Activated naive CD8-positive, alpha-beta T cell treated with anti-CD3 and anti-CD28 coated beads for 36 hours (primary cell): Measurements from ENCODE around the gene ARNT2. TPM values are rescaled to one million over a fixed set of nuclear protein-coding genes. Genes with fewer than 3 reads are reported as not detected.

Experiments
- DNase-seq: peaks from one replicate; pipeline ENCODE4 v3.0.0; 2021
- H3K27ac Mint-ChIP-seq: one replicate; pipeline ENCODE4 v1.8.0; 2022; ENCODE audit warnings: mild to moderate bottlenecking, moderate library complexity, mixed read lengths
- H3K27me3 Mint-ChIP-seq: one replicate; pipeline ENCODE4 v1.8.0; 2022; ENCODE audit warnings: mild to moderate bottlenecking, mixed read lengths
- H3K36me3 Mint-ChIP-seq: one replicate; pipeline ENCODE4 v1.8.0; 2021; ENCODE audit warnings: mild to moderate bottlenecking, mixed read lengths
- H3K4me1 Mint-ChIP-seq: one replicate; pipeline ENCODE4 v1.8.0; 2021; ENCODE audit warnings: mixed read lengths
- H3K4me3 Mint-ChIP-seq: one replicate; pipeline ENCODE4 v1.8.0; 2022; ENCODE audit warnings: mild to moderate bottlenecking, moderate library complexity, mixed read lengths
- H3K9me3 Mint-ChIP-seq: one replicate; pipeline ENCODE4 v1.8.0; 2022; ENCODE audit warnings: mixed read lengths
- total RNA-seq, 2 experiments: library from RNA; stranded (reverse); gene quantifications; one replicate each; pipeline ENCODE4 v1.2.3, GENCODE V29; 2021

Gene ARNT2
- total RNA-seq, 2 experiments from 2014 or later: not detected

GRCh38 chr15:80605591-80606150, 201.5 kb downstream of the ARNT2 start:
- DNase-seq: no peak
- H3K36me3 Mint-ChIP-seq: no peaks in the 10 kb centered on the region
- no peak overlapping the region for H3K4me3 Mint-ChIP-seq
- H3K27me3 Mint-ChIP-seq: peaks cover 7% of the 10 kb centered on the region
- H3K4me1 Mint-ChIP-seq: no peaks in the 10 kb centered on the region
- H3K27ac Mint-ChIP-seq: no peak overlapping the region
- H3K9me3 Mint-ChIP-seq: no peaks in the 10 kb centered on the region

- H3K9me3 Mint-ChIP-seq: no peaks in the 10 kb centered on the region
- no peaks in the 10 kb centered on the region for H3K4me1 Mint-ChIP-seq
- DNase-seq: no peak
- H3K36me3 Mint-ChIP-seq: no peaks in the 10 kb centered on the region
- no peaks in the 10 kb centered on the region for H3K27me3 Mint-ChIP-seq
- no peak overlapping the region for H3K4me3 Mint-ChIP-seq
- H3K27ac Mint-ChIP-seq: no peak overlapping the region
Measured at GRCh38 chr15:80606511-80607071, 202.4 kb downstream of the ARNT2 start.

- no peaks in the 10 kb centered on the region for H3K4me1 Mint-ChIP-seq
- H3K27me3 Mint-ChIP-seq: no peaks in the 10 kb centered on the region
- H3K4me3 Mint-ChIP-seq: no peak overlapping the region
- no peak for DNase-seq
- H3K9me3 Mint-ChIP-seq: no peaks in the 10 kb centered on the region
- H3K36me3 Mint-ChIP-seq: no peaks in the 10 kb centered on the region
- no peak overlapping the region for H3K27ac Mint-ChIP-seq
Measured at GRCh38 chr15:80607287-80607980, 203.3 kb downstream of the ARNT2 start.

- Mint-ChIP-seq H3K27me3 (no peaks in the 10 kb centered on the region), H3K27ac (no peak overlapping the region), H3K9me3 (no peaks in the 10 kb centered on the region), H3K4me3 (no peak overlapping the region), H3K4me1 (no peaks in the 10 kb centered on the region), H3K36me3 (no peaks in the 10 kb centered on the region)
- DNase-seq: no peak
Measured at GRCh38 chr15:80608688-80609087, 204.5 kb downstream of the ARNT2 start.

GRCh38 chr15:80609091-80609490, 204.9 kb downstream of the ARNT2 start:
- H3K27ac Mint-ChIP-seq: no peak overlapping the region
- H3K36me3 Mint-ChIP-seq: no peaks in the 10 kb centered on the region
- H3K4me3 Mint-ChIP-seq: no peak overlapping the region
- no peaks in the 10 kb centered on the region for H3K9me3 Mint-ChIP-seq
- no peaks in the 10 kb centered on the region for H3K27me3 Mint-ChIP-seq
- no peak for DNase-seq
- no peaks in the 10 kb centered on the region for H3K4me1 Mint-ChIP-seq

- Mint-ChIP-seq H3K9me3 (no peaks in the 10 kb centered on the region), H3K4me1 (no peaks in the 10 kb centered on the region), H3K4me3 (no peak overlapping the region), H3K27ac (no peak overlapping the region), H3K36me3 (no peaks in the 10 kb centered on the region), H3K27me3 (no peaks in the 10 kb centered on the region)
- DNase-seq: no peak
Measured at GRCh38 chr15:80609512-80609946, 205.3 kb downstream of the ARNT2 start.

GRCh38 chr15:80611543-80612080, 207.4 kb downstream of the ARNT2 start:
- H3K4me1 Mint-ChIP-seq: no peaks in the 10 kb centered on the region
- no peak for DNase-seq
- H3K4me3 Mint-ChIP-seq: no peak overlapping the region
- peaks cover 4% of the 10 kb centered on the region for H3K27me3 Mint-ChIP-seq
- H3K27ac Mint-ChIP-seq: no peak overlapping the region
- H3K9me3 Mint-ChIP-seq: no peaks in the 10 kb centered on the region
- H3K36me3 Mint-ChIP-seq: no peaks in the 10 kb centered on the region

GRCh38 chr15:80612118-80612823, 208.1 kb downstream of the ARNT2 start:
- Mint-ChIP-seq H3K27me3 (peaks cover 4% of the 10 kb centered on the region), H3K36me3 (no peaks in the 10 kb centered on the region), H3K4me1 (no peaks in the 10 kb centered on the region), H3K9me3 (no peaks in the 10 kb centered on the region), H3K27ac (no peak overlapping the region), H3K4me3 (no peak overlapping the region)
- no peak for DNase-seq

GRCh38 chr15:80613762-80614365, 209.7 kb downstream of the ARNT2 start:
- no peak overlapping the region for H3K4me3 Mint-ChIP-seq
- no peaks in the 10 kb centered on the region for H3K4me1 Mint-ChIP-seq
- H3K36me3 Mint-ChIP-seq: no peaks in the 10 kb centered on the region
- no peak overlapping the region for H3K27ac Mint-ChIP-seq
- DNase-seq: no peak
- H3K27me3 Mint-ChIP-seq: peaks cover 13% of the 10 kb centered on the region
- no peaks in the 10 kb centered on the region for H3K9me3 Mint-ChIP-seq

- no peak for DNase-seq
- no peaks in the 10 kb centered on the region for H3K9me3 Mint-ChIP-seq
- peaks cover 18% of the 10 kb centered on the region for H3K27me3 Mint-ChIP-seq
- H3K4me1 Mint-ChIP-seq: no peaks in the 10 kb centered on the region
- no peak overlapping the region for H3K4me3 Mint-ChIP-seq
- no peaks in the 10 kb centered on the region for H3K36me3 Mint-ChIP-seq
- H3K27ac Mint-ChIP-seq: no peak overlapping the region
Measured at GRCh38 chr15:80614711-80615360, 210.7 kb downstream of the ARNT2 start.

- no peaks in the 10 kb centered on the region for H3K4me1 Mint-ChIP-seq
- no peak for DNase-seq
- H3K4me3 Mint-ChIP-seq: no peak overlapping the region
- no peaks in the 10 kb centered on the region for H3K36me3 Mint-ChIP-seq
- H3K27ac Mint-ChIP-seq: no peak overlapping the region
- H3K9me3 Mint-ChIP-seq: no peaks in the 10 kb centered on the region
- H3K27me3 Mint-ChIP-seq: peaks cover 18% of the 10 kb centered on the region
Measured at GRCh38 chr15:80615361-80615736, 211.2 kb downstream of the ARNT2 start.

- Mint-ChIP-seq H3K4me1 (no peaks in the 10 kb centered on the region), H3K27me3 (peaks cover 18% of the 10 kb centered on the region), H3K36me3 (no peaks in the 10 kb centered on the region), H3K9me3 (no peaks in the 10 kb centered on the region), H3K27ac (no peak overlapping the region), H3K4me3 (no peak overlapping the region)
- no peak for DNase-seq
Measured at GRCh38 chr15:80615783-80616391, 211.7 kb downstream of the ARNT2 start.

GRCh38 chr15:80618685-80619400, 214.7 kb downstream of the ARNT2 start:
- no peak for DNase-seq
- Mint-ChIP-seq H3K27me3 (peaks cover 23% of the 10 kb centered on the region), H3K4me1 (no peaks in the 10 kb centered on the region), H3K9me3 (peaks cover 6% of the 10 kb centered on the region), H3K4me3 (no peak overlapping the region), H3K36me3 (no peaks in the 10 kb centered on the region), H3K27ac (no peak overlapping the region)

GRCh38 chr15:80619680-80620079, 215.5 kb downstream of the ARNT2 start:
- no peaks in the 10 kb centered on the region for H3K4me1 Mint-ChIP-seq
- H3K27me3 Mint-ChIP-seq: peaks cover 23% of the 10 kb centered on the region
- no peak overlapping the region for H3K4me3 Mint-ChIP-seq
- peaks cover 6% of the 10 kb centered on the region for H3K9me3 Mint-ChIP-seq
- no peak overlapping the region for H3K27ac Mint-ChIP-seq
- H3K36me3 Mint-ChIP-seq: no peaks in the 10 kb centered on the region
- no peak for DNase-seq
